ENCODE measurements around the gene RDX.

GRCh38 chr11:110294509-110294908, 1.9 kb downstream of the RDX start:
- TF ChIP-seq CTCF (IDR thresholded peaks at IDR 0.05) (no peak), EZH2 (IDR thresholded peaks at IDR 0.05; ENCODE audit: borderline replicate concordance, insufficient read depth, low read depth, low read length, poor library complexity, severe bottlenecking) (no peak)
